Muscle layer of colon (tissue), 2 donors: ENCODE data around the gene TRIM75.
"Not testable (repeated sequence)": the region's sequence is repeated elsewhere in the genome, so short reads cannot be mapped to it uniquely, and the experiment has no call there.

Experiments
- H3K27ac ChIP-seq: one replicate; pipeline ENCODE4 v1.7.0; 2013; ENCODE audit warnings: low read depth, mild to moderate bottlenecking, low read length, moderate library complexity
- H3K27me3 ChIP-seq, 2 donors: one replicate each; pipeline ENCODE4 v1.7.0; 2013; ENCODE audit warnings: low read length in 2 of 2, mild to moderate bottlenecking in 2 of 2; ENCODE audit not compliant: insufficient read depth in 2 of 2, control insufficient read depth in 1 of 2
- H3K36me3 ChIP-seq: one replicate; pipeline ENCODE4 v1.7.0; 2013; ENCODE audit warnings: mild to moderate bottlenecking, low read length; ENCODE audit not compliant: insufficient read depth
- H3K4me1 ChIP-seq: one replicate; pipeline ENCODE4 v1.7.0; 2013; ENCODE audit warnings: mild to moderate bottlenecking, low read length; ENCODE audit not compliant: insufficient read depth
- H3K4me3 ChIP-seq, 2 donors: one replicate each; pipeline ENCODE4 v1.7.0; 2013; ENCODE audit warnings: low read length in 2 of 2, low read depth in 1 of 2, mild to moderate bottlenecking in 1 of 2, moderate library complexity in 1 of 2
- H3K9ac ChIP-seq: one replicate; pipeline ENCODE4 v1.7.0; 2013; ENCODE audit warnings: low read length
- H3K9me3 ChIP-seq: one replicate; pipeline ENCODE4 v1.7.0; 2013; ENCODE audit warnings: mild to moderate bottlenecking, low read length
- donor health status: abdominal sarcoma.
- donor health status: Adenocarcinoma of cecum.

Gene TRIM75

GRCh38 chr4:165053645-165054044, at the start of gene TRIM75:
TSS of gene TRIM75 (plus strand) at chr4:165053866. CDS start at chr4:165059148, 5,282 bp downstream.
- Histone ChIP-seq H3K9ac (no peak within 1 kb of the TSS), H3K27ac (no peak within 1 kb of the TSS), H3K4me1 (no peaks in the 10 kb centered on the region), H3K27me3 (no peaks in the 10 kb centered on the region), H3K4me3 (no peak within 1 kb of the TSS), H3K9me3 (no peaks in the 10 kb centered on the region), H3K36me3 (no peaks in the 10 kb centered on the region)

DNA sequence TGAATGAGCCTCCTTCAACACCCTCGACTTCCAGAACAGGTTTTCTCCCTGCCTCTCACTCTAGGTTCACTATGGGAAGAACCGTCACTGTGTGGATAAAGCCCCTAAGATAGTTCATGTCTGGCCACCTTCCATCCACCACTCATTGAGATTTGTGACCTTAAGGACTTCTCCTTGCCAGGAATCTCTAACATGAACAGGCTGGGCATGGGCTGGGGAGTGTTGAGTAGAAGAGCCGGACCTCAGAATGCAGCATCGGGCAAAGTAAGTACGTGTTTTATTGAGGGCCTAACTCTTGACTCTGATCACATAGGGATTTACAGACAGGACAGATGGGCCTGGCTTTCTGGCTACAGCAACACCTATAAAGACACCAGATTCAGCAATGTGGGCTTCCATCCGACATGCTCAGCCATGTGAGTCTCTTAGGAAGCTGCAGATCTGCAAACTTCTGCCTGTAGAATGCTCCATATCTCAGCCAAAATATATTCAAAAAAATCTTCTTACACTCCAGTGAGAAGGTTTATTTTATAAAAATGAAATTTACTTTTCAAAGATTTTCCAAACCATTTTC, 48.2 kb upstream of the TRIM75 start:
- H3K9me3 ChIP-seq, result no peaks in the 10 kb centered on the region
- H3K4me1 ChIP-seq, result no peaks in the 10 kb centered on the region
- H3K9ac ChIP-seq, result no peak overlapping the region
- no peak overlapping the region for H3K27ac ChIP-seq
- no peaks in the 10 kb centered on the region for H3K27me3 ChIP-seq
- H3K4me3 ChIP-seq, result no peak overlapping the region
- H3K36me3 ChIP-seq, result no peaks in the 10 kb centered on the region

GRCh38 chr4:165006456-165006855, 47.2 kb upstream of the TRIM75 start:
- no peak overlapping the region for H3K9ac ChIP-seq
- H3K9me3 ChIP-seq, result no peaks in the 10 kb centered on the region
- no peaks in the 10 kb centered on the region for H3K4me1 ChIP-seq
- H3K27me3 ChIP-seq, result no peaks in the 10 kb centered on the region
- H3K27ac ChIP-seq, result no peak overlapping the region
- H3K4me3 ChIP-seq, result no peak overlapping the region
- no peaks in the 10 kb centered on the region for H3K36me3 ChIP-seq

DNA sequence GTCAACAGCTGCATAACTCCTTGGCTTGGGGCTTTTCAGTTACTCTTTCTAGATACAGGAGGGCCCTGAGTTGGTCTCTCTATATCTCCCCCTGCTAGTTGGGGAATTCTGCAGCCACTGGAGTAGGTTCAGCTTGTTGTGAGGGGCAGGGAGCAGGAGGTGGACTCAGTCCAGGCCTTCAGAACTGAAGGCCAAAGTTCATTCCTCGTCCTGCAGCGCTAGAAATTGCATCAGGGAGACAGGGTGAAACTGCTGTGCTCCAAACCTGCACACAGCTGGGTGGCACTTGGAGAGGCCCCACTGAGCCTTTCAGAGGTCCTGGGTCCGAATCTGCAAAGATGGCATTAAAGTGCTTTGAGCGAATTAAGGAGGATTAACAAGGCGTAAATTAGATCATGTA, 46.8 kb upstream of the TRIM75 start:
- H3K27me3 ChIP-seq, result no peaks in the 10 kb centered on the region
- H3K9me3 ChIP-seq, result no peaks in the 10 kb centered on the region
- H3K4me3 ChIP-seq, result no peak overlapping the region
- H3K4me1 ChIP-seq, result no peaks in the 10 kb centered on the region
- H3K9ac ChIP-seq, result no peak overlapping the region
- no peaks in the 10 kb centered on the region for H3K36me3 ChIP-seq
- no peak overlapping the region for H3K27ac ChIP-seq

DNA sequence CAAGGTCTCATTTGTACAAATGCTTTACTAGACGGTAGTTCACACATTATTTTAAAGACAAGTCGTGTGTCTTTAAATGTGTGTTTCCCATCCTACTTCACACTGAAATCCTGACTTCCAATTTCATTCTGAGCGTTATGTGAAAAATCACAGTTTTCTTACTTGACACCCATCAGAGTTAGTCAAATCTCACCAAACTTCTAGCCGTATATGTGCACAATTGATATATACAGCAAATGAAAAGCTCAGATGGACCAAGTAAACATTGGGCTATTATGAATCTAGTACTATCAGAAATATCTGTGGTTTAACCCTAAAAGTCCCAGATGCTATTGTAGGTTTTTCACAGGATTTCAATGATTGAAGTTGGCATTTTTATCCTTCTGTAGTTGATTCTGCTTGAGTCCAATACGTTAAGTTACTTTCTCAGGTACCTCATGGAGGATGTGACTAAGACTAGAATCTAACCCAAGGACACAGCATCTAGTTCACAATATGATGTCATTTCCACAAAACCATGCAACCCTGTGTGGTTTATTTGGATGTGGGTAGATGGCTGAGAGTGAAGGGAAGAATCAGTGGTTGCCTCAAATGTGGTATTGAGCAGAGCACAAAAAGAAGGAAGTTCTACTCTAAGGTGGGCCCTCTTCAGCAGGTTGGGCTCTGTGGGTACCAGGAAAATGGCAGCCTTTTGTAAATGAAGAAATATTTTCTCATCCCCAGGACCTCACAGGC, 44.0 kb upstream of the TRIM75 start:
- Histone ChIP-seq H3K4me1 (no peaks in the 10 kb centered on the region), H3K4me3 (no peak overlapping the region), H3K9me3 (no peaks in the 10 kb centered on the region), H3K9ac (no peak overlapping the region), H3K27ac (no peak overlapping the region), H3K27me3 (no peaks in the 10 kb centered on the region), H3K36me3 (no peaks in the 10 kb centered on the region)

GRCh38 chr4:165010487-165010886, 43.2 kb upstream of the TRIM75 start:
- Histone ChIP-seq H3K27me3 (no peaks in the 10 kb centered on the region), H3K4me3 (no peak overlapping the region), H3K9ac (no peak overlapping the region), H3K27ac (no peak overlapping the region), H3K9me3 (no peaks in the 10 kb centered on the region), H3K36me3 (no peaks in the 10 kb centered on the region), H3K4me1 (no peaks in the 10 kb centered on the region)

- no peaks in the 10 kb centered on the region for H3K36me3 ChIP-seq
- H3K27ac ChIP-seq, result no peak overlapping the region
- no peak overlapping the region for H3K9ac ChIP-seq
- H3K4me1 ChIP-seq, result no peaks in the 10 kb centered on the region
- no peak overlapping the region for H3K4me3 ChIP-seq
- no peaks in the 10 kb centered on the region for H3K27me3 ChIP-seq
- H3K9me3 ChIP-seq, result no peaks in the 10 kb centered on the region
Observed at GRCh38 chr4:165010991-165011390, 42.7 kb upstream of the TRIM75 start.

DNA sequence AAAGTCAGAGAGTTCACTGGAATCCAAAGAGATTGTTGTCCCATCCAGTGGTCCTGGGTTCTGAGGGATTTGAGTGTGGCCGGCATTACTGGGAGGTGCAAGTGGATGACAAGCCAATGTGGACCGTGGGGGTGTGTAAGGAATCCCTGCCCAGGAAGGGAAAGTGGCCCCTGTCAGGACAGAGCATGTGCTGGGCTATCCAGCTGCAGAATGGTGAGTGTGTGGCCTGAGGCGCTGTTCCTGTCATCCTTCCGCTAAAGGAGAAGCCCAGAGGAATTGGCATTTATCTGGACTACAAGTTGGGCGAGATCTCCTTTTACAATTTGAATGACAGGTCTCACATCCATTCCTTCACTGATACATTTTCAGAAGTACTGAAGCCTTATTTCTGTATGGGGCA, 42.3 kb upstream of the TRIM75 start:
- Histone ChIP-seq H3K4me3 (no peak overlapping the region), H3K9ac (no peak overlapping the region), H3K4me1 (no peaks in the 10 kb centered on the region), H3K27me3 (no peaks in the 10 kb centered on the region), H3K36me3 (no peaks in the 10 kb centered on the region), H3K9me3 (no peaks in the 10 kb centered on the region), H3K27ac (no peak overlapping the region)

DNA sequence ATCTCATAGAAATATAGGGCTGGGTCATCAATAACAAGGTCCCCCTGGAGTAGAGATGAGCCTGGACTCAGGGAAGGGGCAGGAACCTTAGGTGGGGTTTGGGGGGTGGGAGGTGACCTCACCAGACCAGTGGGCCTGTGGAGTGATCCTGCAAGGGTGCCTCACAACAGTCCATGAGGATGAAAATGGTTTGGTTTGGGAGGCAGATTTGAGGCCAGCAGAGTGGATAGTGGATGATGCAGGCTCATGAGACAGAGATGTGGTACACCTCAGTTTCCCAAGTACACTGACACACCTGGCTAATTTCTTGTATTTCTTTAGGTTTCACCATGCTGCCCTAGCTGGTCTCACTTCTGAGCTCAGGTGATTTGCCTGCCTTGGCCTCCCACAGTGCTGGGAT, 40.0 kb upstream of the TRIM75 start:
- H3K9me3 ChIP-seq, result no peaks in the 10 kb centered on the region
- no peaks in the 10 kb centered on the region for H3K4me1 ChIP-seq
- H3K27ac ChIP-seq, result no peak overlapping the region
- H3K27me3 ChIP-seq, result no peaks in the 10 kb centered on the region
- no peaks in the 10 kb centered on the region for H3K36me3 ChIP-seq
- no peak overlapping the region for H3K4me3 ChIP-seq
- H3K9ac ChIP-seq, result no peak overlapping the region

DNA sequence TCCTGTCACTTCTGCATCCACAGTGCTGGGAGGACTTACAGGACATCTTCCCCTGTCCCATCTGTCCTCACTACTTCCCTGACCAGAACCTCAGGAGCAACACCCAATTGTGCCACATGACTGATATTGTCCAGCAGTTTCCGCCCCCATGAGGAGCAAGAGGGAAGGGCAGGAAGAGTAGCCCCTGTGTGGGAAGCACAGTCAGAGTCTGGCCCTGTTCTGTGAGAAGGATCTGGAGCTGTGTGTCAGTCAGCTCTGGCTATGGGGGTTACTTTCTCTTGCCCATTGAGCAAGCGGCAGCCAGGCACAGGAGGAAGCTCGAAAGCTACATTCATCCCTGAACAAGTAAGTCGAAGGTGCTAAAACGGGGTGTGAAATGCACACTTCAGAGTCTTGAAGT, 36.7 kb upstream of the TRIM75 start:
- no peak overlapping the region for H3K27ac ChIP-seq
- no peaks in the 10 kb centered on the region for H3K9me3 ChIP-seq
- H3K4me3 ChIP-seq, result no peak overlapping the region
- H3K4me1 ChIP-seq, result no peaks in the 10 kb centered on the region
- H3K9ac ChIP-seq, result no peak overlapping the region
- no peaks in the 10 kb centered on the region for H3K27me3 ChIP-seq
- H3K36me3 ChIP-seq, result no peaks in the 10 kb centered on the region

DNA sequence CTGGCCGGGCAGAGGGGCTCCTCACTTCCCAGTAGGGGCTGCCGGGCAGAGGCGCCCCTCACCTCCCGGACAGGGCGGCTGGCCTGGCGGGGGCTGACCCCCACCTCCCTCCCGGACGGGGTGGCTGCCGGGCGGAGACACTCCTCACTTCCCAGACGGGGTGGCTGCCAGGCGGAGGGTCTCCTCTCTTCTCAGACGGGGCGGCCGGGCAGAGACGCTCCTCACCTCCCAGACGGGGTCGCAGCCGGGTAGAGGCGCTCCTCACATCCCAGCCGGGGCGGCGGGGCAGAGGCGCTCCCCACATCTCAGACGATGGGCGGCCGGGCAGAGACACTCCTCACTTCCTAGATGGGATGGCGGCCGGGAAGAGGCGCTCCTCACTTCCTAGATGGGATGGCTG, 33.7 kb upstream of the TRIM75 start:
- H3K9me3 ChIP-seq, H3K27me3 ChIP-seq, H3K9ac ChIP-seq, H3K27ac ChIP-seq, H3K4me1 ChIP-seq, H3K4me3 ChIP-seq, H3K36me3 ChIP-seq: not testable (repeated sequence)

GRCh38 chr4:165025782-165026181, 27.9 kb upstream of the TRIM75 start:
- not testable (repeated sequence) for H3K36me3 ChIP-seq

More at GRCh38 chr4:165025782-165026181, 27.9 kb upstream of the TRIM75 start:
- H3K9ac ChIP-seq, H3K9me3 ChIP-seq, H3K27me3 ChIP-seq, H3K4me3 ChIP-seq, H3K4me1 ChIP-seq, H3K27ac ChIP-seq: not testable (repeated sequence)
